K562 (cell line): ENCODE measurements around the gene CCDC148. TPM values are rescaled to one million over a fixed set of nuclear protein-coding genes. Genes with fewer than 3 reads are reported as not detected.
A peak's percentile ranks its signal among the peaks of the same experiment; 100 is the strongest.

Source experiments
- DPF2 ChIP-seq: fragments of 450-650 bp; IDR thresholded peaks from 2 replicates; pipeline ENCODE4 v1.6.1; 2016
- GATAD2A ChIP-seq: fragments of 450-650 bp; IDR thresholded peaks from 2 replicates; pipeline ENCODE4 v1.6.1; 2017
- HDAC2 ChIP-seq: fragments of 450-650 bp; IDR thresholded peaks from 2 replicates; pipeline ENCODE4 v1.6.1; 2016; ENCODE audit warnings: mild to moderate bottlenecking
- MAFG ChIP-seq: fragments of 450-650 bp; conservative IDR thresholded peaks from 2 replicates; pipeline ENCODE4 v1.6.1; 2016; ENCODE audit warnings: missing genetic modification characterization, missing compliant biosample characterization
- MLLT1 ChIP-seq, 2 experiments: fragments of 450-650 bp; IDR thresholded peaks; 2 replicates each; pipeline ENCODE4 v1.6.1; 2016
- POU5F1 ChIP-seq: fragments of 150-350 bp; IDR thresholded peaks from 2 replicates; pipeline ENCODE4 v1.6.1; 2014; ENCODE audit warnings: borderline replicate concordance, low read length, low read depth, mild to moderate bottlenecking; ENCODE audit not compliant: partially characterized antibody
- TOE1 ChIP-seq, 2 experiments: fragments of 450-650 bp in 1 of 2; sonication (generic) in 1 of 2; formaldehyde crosslinking in 1 of 2; IDR thresholded peaks; 2 replicates each; pipeline versions ENCODE4 v1.7.1 to v1.8.0; 2016 to 2022; ENCODE audit warnings: borderline replicate concordance in 2 of 2, mild to moderate bottlenecking in 2 of 2, antibody characterized with exemption in 1 of 2, inconsistent platforms in 1 of 2, low read depth in 1 of 2, missing genetic modification reagents in 1 of 2, moderate library complexity in 1 of 2
- UBTF ChIP-seq, 2 experiments: IDR thresholded peaks; 2 replicates each; pipeline ENCODE4 v1.6.1; 2012; ENCODE audit warnings: improper control_type of control experiment in 2 of 2, low read depth in 2 of 2, low read length in 2 of 2, borderline replicate concordance in 1 of 2
- ZBTB2 ChIP-seq: fragments of 450-650 bp; IDR thresholded peaks from 2 replicates; pipeline ENCODE4 v1.6.1; 2016; ENCODE audit warnings: antibody characterized with exemption
- ZNF316 ChIP-seq: fragments of 450-650 bp; IDR thresholded peaks from 2 replicates; pipeline ENCODE4 v1.6.1; 2016
- ZNF407 ChIP-seq: fragments of 450-650 bp; IDR thresholded peaks from 2 replicates; pipeline ENCODE4 v1.6.1; 2016; ENCODE audit warnings: low read depth
- ZNF512 ChIP-seq: IDR thresholded peaks from 2 replicates; pipeline ENCODE4 v1.6.1; 2016; ENCODE audit warnings: missing genetic modification characterization, missing compliant biosample characterization
- polyA plus RNA-seq, 8 experiments: library from polyadenylated mRNA; depleted of rRNA in 4 of 8; stranded (reverse) in 5 of 8; unstranded in 3 of 8; fragments of >200 nt; fragmentation: Nextera tagmentation in 2 of 8; fragmentation: Illumina TruSeq in 1 of 8; extraction: Ambion mirVana in 2 of 8; extraction: Trizol in 1 of 8; gene quantifications; 2 replicates each; pipeline versions ENCODE4 v1.2.1 to v1.2.3, GENCODE V29; 2011 to 2014; ENCODE audit warnings: inconsistent platforms in 1 of 8, missing spikeins in 1 of 8
- total RNA-seq, 7 experiments: library from RNA; depleted of rRNA in 6 of 7; stranded (reverse); fragments of >200 nt in 6 of 7; fragmentation: Illumina TruSeq in 2 of 7; extraction: Trizol in 2 of 7; gene quantifications; 2 replicates each; pipeline versions ENCODE4 v1.2.1 to v1.2.3, GENCODE V29; 2011 to 2021; ENCODE audit warnings: low replicate concordance in 1 of 7

The CCDC148 gene
- total and polyA plus RNA-seq, 9 of the 15 experiments (the other 6 are each of a cell fraction or from before 2014, with no cell fraction given): 0.10 to 1.4 (median 0.65) TPM

GRCh38 chr2:158505448-158505934, 48.9 kb upstream of the CCDC148 start (continued):
- TF ChIP-seq MLLT1 (IDR thresholded peaks at IDR 0.05): peak; percentile 62 to 73; a peak in 2 of 4 replicates
- TF ChIP-seq GATAD2A: peak; percentile 97
- peak; percentile 99 for TF ChIP-seq MAFG (tag)
- TF ChIP-seq ZNF316: peak; percentile 98
- TF ChIP-seq HDAC2: peak; percentile 44; the same call in 1 of the 2 replicates
- peak; percentile 96 for TF ChIP-seq DPF2
- TF ChIP-seq ZNF512 (tag): no peak
- no peak for TF ChIP-seq ZNF407
- no peak for TF ChIP-seq POU5F1
- TF ChIP-seq TOE1 (IDR thresholded peaks at IDR 0.05; ENCODE audit: borderline replicate concordance): peak; percentile 72; the same call in 1 of the 2 replicates
- no peak for TF ChIP-seq TOE1 (CRISPR knock-in tag; IDR thresholded peaks at IDR 0.05; ENCODE audit: borderline replicate concordance, low read depth)
- peak; percentile 78 for TF ChIP-seq ZBTB2
- TF ChIP-seq UBTF (IDR thresholded peaks at IDR 0.05; ENCODE audit: borderline replicate concordance in 1 of 2, low read depth in 2 of 2, low read length in 2 of 2): 0 out of 4 replicates have a peak, but pooled peaks of 1 of the 2 experiments have one; percentile 38
